Left ventricle myocardium inferior (tissue), 1 donor: ENCODE results near the gene NFAM1. TPM values are rescaled to one million over a fixed set of nuclear protein-coding genes. Genes with fewer than 3 reads are reported as not detected.

ENCODE experiments used
- DNase-seq: peaks from one replicate; pipeline ENCODE4 v3.0.0-alpha.2; 2020
- H3K27ac ChIP-seq: fragments of 200-600 bp; replicated peaks from 2 replicates; pipeline ENCODE4 v1.8.0; 2021
- H3K27me3 ChIP-seq: fragments of 200-600 bp; 2 replicates; pipeline ENCODE4 v1.8.0; 2021; ENCODE audit warnings: low read depth
- H3K36me3 ChIP-seq: fragments of 200-600 bp; 2 replicates; pipeline ENCODE4 v1.8.0; 2021
- H3K4me1 ChIP-seq: fragments of 200-600 bp; 2 replicates; pipeline ENCODE4 v1.8.0; 2021
- H3K4me3 ChIP-seq: fragments of 200-600 bp; 2 replicates; pipeline ENCODE4 v1.8.0; 2021; ENCODE audit warnings: mild to moderate bottlenecking, moderate library complexity
- H3K9me3 ChIP-seq: fragments of 200-600 bp; replicated peaks from 2 replicates; pipeline ENCODE4 v1.8.0; 2021
- intact Hi-C: fragments of 100-400 bp; cut with micrococcal nuclease; formaldehyde crosslinking; loops from one replicate; pipeline ENCODE4 v1.11.0; 2022
- total RNA-seq: library from RNA; stranded (reverse); fragmentation: NEBNext Ultra II Directional; extraction: Animal tissue kit (Norgen Biotek cat#: 25700); gene quantifications from one replicate; pipeline ENCODE4 v1.2.1, GENCODE V29; 2021
- TF ChIP-seq, protein P1 (sequence below): fragments of 200-600 bp; IDR thresholded peaks from 2 replicates; pipeline ENCODE4 v1.8.0; 2021; ENCODE audit warnings: antibody characterized with exemption, mild to moderate bottlenecking, borderline replicate concordance
- donor health status: DM: no; HTN: yes; CAD: no; lungs with severe emphysema.

Gene NFAM1
- total RNA-seq, 1 donor from 2014 or later, result 1.2 TPM

DNA sequence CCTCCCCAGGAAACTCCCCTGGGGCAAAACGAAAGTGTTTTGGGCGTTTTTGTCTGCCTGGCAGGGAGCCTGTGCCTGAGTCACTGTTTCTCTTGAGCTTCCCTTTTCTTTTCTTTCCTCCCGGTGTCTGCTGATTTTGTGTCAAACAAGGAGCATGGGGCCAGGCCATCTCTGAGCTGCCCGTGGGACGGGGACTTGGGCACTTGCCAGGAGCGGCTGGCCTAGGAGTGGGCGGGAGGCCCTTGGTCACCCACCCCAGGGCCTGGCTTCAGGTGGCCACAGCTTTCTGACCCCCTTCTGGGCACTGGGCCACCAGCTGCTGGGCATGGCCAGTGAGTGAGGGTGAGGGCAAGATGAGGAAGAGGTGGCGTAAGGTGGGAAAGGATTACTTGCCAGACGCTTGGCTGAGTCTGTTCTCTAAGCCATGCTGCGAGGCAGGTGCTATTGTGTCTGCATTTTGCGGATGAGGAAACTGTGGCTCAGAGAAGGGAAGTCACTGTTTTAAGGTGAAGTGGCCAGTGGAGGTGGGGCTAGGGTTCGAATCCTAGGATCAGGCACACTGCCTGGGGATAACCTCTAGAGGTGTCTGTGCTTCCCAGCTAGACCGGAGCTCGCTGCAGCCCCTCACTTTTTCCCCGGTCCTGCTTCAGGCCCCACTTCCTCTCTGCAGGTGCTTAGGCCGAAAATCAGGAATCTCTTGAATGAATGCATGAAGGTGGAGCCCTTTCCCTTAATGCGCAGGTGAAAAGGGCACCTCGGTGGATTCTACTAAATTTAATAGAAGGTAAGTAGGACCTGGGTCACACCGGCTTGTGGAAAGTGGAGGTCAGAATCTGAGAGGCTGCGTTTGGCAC lies 7.8 kb upstream of the NFAM1 start:
- intact Hi-C loops, result loop anchor here (5.0 to 10.0 kb wide), 2 partner anchors 345 to 473 kb away; partner anchors contain the start of genes NDUFA6 and SEPTIN3
- peaks cover 41% of the 10 kb centered on the region for H3K4me1 ChIP-seq
- no peak overlapping the region for H3K4me3 ChIP-seq

DNA sequence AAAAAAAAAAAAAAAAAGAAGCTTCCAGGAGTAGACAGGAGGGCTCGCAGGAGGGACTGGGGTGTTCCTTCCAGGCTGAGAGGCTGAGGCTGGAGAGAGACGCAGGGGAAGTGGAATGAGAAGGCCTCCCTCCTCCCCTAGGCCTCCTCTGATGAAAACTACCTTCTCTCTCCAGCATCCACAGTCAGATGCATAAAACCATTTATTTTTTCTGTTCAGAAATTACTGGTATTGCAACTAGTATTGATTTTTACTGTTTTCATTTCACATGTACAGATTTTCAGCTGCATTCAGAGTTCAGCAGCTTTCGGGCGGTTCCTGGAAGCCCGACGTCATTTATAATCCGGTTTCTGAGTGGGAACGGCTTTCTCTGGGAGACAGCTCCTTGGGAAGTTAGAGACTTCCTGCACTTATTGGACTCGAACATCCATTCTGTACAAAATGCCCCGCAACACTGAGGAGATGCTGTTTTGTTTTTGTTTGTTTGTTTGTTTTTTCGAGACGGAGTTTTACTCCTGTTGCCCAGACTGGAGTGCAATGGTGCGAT lies 6.9 kb upstream of the NFAM1 start:
- TF ChIP-seq, protein P1, sequence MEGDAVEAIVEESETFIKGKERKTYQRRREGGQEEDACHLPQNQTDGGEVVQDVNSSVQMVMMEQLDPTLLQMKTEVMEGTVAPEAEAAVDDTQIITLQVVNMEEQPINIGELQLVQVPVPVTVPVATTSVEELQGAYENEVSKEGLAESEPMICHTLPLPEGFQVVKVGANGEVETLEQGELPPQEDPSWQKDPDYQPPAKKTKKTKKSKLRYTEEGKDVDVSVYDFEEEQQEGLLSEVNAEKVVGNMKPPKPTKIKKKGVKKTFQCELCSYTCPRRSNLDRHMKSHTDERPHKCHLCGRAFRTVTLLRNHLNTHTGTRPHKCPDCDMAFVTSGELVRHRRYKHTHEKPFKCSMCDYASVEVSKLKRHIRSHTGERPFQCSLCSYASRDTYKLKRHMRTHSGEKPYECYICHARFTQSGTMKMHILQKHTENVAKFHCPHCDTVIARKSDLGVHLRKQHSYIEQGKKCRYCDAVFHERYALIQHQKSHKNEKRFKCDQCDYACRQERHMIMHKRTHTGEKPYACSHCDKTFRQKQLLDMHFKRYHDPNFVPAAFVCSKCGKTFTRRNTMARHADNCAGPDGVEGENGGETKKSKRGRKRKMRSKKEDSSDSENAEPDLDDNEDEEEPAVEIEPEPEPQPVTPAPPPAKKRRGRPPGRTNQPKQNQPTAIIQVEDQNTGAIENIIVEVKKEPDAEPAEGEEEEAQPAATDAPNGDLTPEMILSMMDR, result no peak
- Histone ChIP-seq H3K4me3 (no peak overlapping the region), H3K27ac (peak overlapping the region; percentile 29), H3K9me3 (no peaks in the 10 kb centered on the region), H3K27me3 (peaks cover 55% of the 10 kb centered on the region), H3K36me3 (no peaks in the 10 kb centered on the region), H3K4me1 (peaks cover 41% of the 10 kb centered on the region)
- intact Hi-C loops, result loop anchor here (10.0 kb wide), 1 partner anchor 344 kb away; the partner anchor contains the start of gene NDUFA6
- no peak for DNase-seq

More for the DNA sequence above, 7.8 kb upstream of the NFAM1 start:
- Histone ChIP-seq H3K9me3 (no peaks in the 10 kb centered on the region), H3K36me3 (no peaks in the 10 kb centered on the region), H3K27ac (peak overlapping the region; percentile 29), H3K27me3 (peaks cover 46% of the 10 kb centered on the region)
- TF ChIP-seq, protein P1, result no peak
- no peak for DNase-seq

GRCh38 chr22:42438293-42438650 lies 6.1 kb upstream of the NFAM1 start:
- Histone ChIP-seq H3K4me3 (peak overlapping the region; percentile 61), H3K27ac (no peak overlapping the region), H3K4me1 (peaks cover 40% of the 10 kb centered on the region), H3K9me3 (no peaks in the 10 kb centered on the region), H3K27me3 (peaks cover 63% of the 10 kb centered on the region), H3K36me3 (no peaks in the 10 kb centered on the region)
- TF ChIP-seq, protein P1, result no peak
- DNase-seq, result no peak
- intact Hi-C loops, result loop anchor here (10.0 kb wide), 1 partner anchor 343 kb away; the partner anchor contains the start of gene NDUFA6

DNA sequence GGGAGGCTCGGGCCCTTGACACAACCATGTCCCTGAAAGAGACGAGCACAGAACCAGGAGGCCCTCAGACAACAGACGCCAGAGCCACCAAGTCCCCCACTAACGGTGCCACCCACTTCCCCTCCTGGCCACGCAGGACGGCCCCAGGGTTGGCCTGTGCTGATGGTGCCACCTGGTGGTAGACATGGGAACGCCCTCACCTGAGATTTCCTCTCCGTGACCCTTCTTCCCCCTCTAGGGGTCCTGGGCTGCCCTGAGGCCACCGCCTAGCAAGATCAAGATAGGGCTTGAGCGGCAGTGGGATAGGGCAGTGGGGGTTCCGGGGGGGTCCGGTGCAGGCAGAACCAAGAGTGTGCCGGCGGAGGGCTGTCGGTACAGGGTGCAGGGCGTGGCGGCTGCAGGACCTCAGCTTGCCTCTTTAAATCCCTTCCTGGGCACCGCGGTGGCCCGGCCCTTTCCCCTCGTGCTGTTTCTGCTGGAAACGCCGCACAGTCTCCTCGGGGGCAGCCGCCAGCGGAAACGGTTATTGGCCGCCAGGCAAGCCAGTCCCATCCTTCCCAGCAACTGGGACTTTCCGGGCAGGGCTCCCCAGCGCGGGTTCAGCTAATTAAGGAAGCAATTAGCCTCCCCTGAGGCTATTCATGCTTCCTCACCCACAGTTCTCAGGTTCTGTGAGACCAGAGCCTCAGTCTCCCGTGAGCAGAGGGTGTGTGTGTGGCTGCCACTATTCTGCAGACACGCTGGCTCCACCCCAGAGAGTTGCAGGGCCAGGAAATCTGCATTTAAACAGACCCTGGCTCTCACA lies 5.5 kb upstream of the NFAM1 start:
- no peaks in the 10 kb centered on the region for H3K36me3 ChIP-seq
- H3K4me1 ChIP-seq, result peaks cover 40% of the 10 kb centered on the region
- no peaks in the 10 kb centered on the region for H3K9me3 ChIP-seq
- H3K27me3 ChIP-seq, result peaks cover 69% of the 10 kb centered on the region
- DNase-seq, result peak; percentile 68
- TF ChIP-seq, protein P1, result peak; percentile 97
- peak overlapping the region; percentile 61 for H3K4me3 ChIP-seq
- intact Hi-C loops, result loop anchor here (2.0 to 10.0 kb wide), 2 partner anchors 269 to 343 kb away; partner anchors contain the start of gene NDUFA6
- H3K27ac ChIP-seq, result peak overlapping the region; percentile 36

GRCh38 chr22:42436404-42436803 lies 4.2 kb upstream of the NFAM1 start:
- Histone ChIP-seq H3K27me3 (peaks cover 81% of the 10 kb centered on the region), H3K4me3 (no peak overlapping the region), H3K27ac (no peak overlapping the region), H3K4me1 (peaks cover 44% of the 10 kb centered on the region), H3K9me3 (no peaks in the 10 kb centered on the region), H3K36me3 (no peaks in the 10 kb centered on the region)
- intact Hi-C loops, result loop anchor here (2.0 to 10.0 kb wide), 2 partner anchors 268 to 342 kb away; partner anchors contain the start of gene NDUFA6
- TF ChIP-seq, protein P1, result no peak
- no peak for DNase-seq
